Osteocyte (in vitro differentiated cells): ENCODE results near the gene HDGF. TPM values are rescaled to one million over a fixed set of nuclear protein-coding genes. Genes with fewer than 3 reads are reported as not detected.
A peak's percentile ranks its signal among the peaks of the same experiment; 100 is the strongest.

ENCODE experiments used
- DNase-seq: peaks from one replicate; pipeline ENCODE4 v3.0.0; 2021; ENCODE audit warnings: mixed read lengths; ENCODE audit not compliant: unreplicated experiment; ENCODE audit errors: extremely low spot score
- H3K27ac Mint-ChIP-seq: one replicate; pipeline ENCODE4 v1.8.0; 2021; ENCODE audit warnings: mild to moderate bottlenecking, mixed read lengths; ENCODE audit not compliant: unreplicated experiment
- H3K27me3 Mint-ChIP-seq: one replicate; pipeline ENCODE4 v1.8.0; 2021; ENCODE audit warnings: mixed read lengths; ENCODE audit not compliant: unreplicated experiment
- H3K36me3 Mint-ChIP-seq: one replicate; pipeline ENCODE4 v1.8.0; 2021; ENCODE audit warnings: mixed read lengths; ENCODE audit not compliant: unreplicated experiment
- H3K4me1 Mint-ChIP-seq: one replicate; pipeline ENCODE4 v1.8.0; 2021; ENCODE audit warnings: mixed read lengths; ENCODE audit not compliant: unreplicated experiment
- H3K4me3 Mint-ChIP-seq: one replicate; pipeline ENCODE4 v1.8.0; 2021; ENCODE audit warnings: mild to moderate bottlenecking, moderate library complexity, mixed read lengths; ENCODE audit not compliant: unreplicated experiment
- H3K9me3 Mint-ChIP-seq: one replicate; pipeline ENCODE4 v1.8.0; 2021; ENCODE audit warnings: mixed read lengths; ENCODE audit not compliant: unreplicated experiment
- CTCF ChIP-seq: fragments of 200-600 bp; sonication (generic); IDR thresholded peaks from 2 replicates; pipeline ENCODE4 v1.5.0; 2021; ENCODE audit warnings: antibody characterized with exemption, mild to moderate bottlenecking, moderate library complexity
- total RNA-seq: library from RNA; stranded (reverse); gene quantifications from 2 replicates; pipeline ENCODE4 v1.2.1, GENCODE V29; 2021

HDGF gene
- total RNA-seq, 1 donor from 2014 or later, result 213 TPM

GRCh38 chr1:156709757-156710489 lies 41.6 kb downstream of the HDGF start:
- no peaks in the 10 kb centered on the region for H3K27me3 Mint-ChIP-seq
- H3K36me3 Mint-ChIP-seq, result no peaks in the 10 kb centered on the region
- H3K4me3 Mint-ChIP-seq, result no peak overlapping the region
- no peak for TF ChIP-seq CTCF
- H3K4me1 Mint-ChIP-seq, result peaks cover 87% of the 10 kb centered on the region
- H3K9me3 Mint-ChIP-seq, result no peaks in the 10 kb centered on the region
- peak; percentile 94 for DNase-seq
- peak overlapping the region; percentile 82 for H3K27ac Mint-ChIP-seq

- Mint-ChIP-seq H3K27me3 (no peaks in the 10 kb centered on the region), H3K36me3 (peaks cover 3% of the 10 kb centered on the region), H3K4me3 (no peak overlapping the region), H3K4me1 (peaks cover 92% of the 10 kb centered on the region), H3K27ac (peak overlapping the region; percentile 82), H3K9me3 (no peaks in the 10 kb centered on the region)
- no peak for TF ChIP-seq CTCF
- no peak for DNase-seq
Observed at GRCh38 chr1:156709031-156709430, 42.4 kb downstream of the HDGF start.

GRCh38 chr1:156708218-156708661 lies 43.2 kb downstream of the HDGF start:
- no peak for DNase-seq
- H3K27ac Mint-ChIP-seq, result peak overlapping the region; percentile 82
- TF ChIP-seq CTCF, result no peak
- no peak overlapping the region for H3K4me3 Mint-ChIP-seq
- no peaks in the 10 kb centered on the region for H3K27me3 Mint-ChIP-seq
- H3K9me3 Mint-ChIP-seq, result no peaks in the 10 kb centered on the region
- peaks cover 3% of the 10 kb centered on the region for H3K36me3 Mint-ChIP-seq
- H3K4me1 Mint-ChIP-seq, result peaks cover 98% of the 10 kb centered on the region

- Mint-ChIP-seq H3K9me3 (no peaks in the 10 kb centered on the region), H3K36me3 (peaks cover 3% of the 10 kb centered on the region), H3K27me3 (no peaks in the 10 kb centered on the region), H3K27ac (peak overlapping the region; percentile 95), H3K4me1 (peaks cover 95% of the 10 kb centered on the region), H3K4me3 (no peak overlapping the region)
- TF ChIP-seq CTCF, result no peak
- no peak for DNase-seq
Observed at GRCh38 chr1:156707417-156708217, 43.9 kb downstream of the HDGF start.
